Daoy (cell line): ENCODE data around the gene NANOS1. TPM values are rescaled to one million over a fixed set of nuclear protein-coding genes. Genes with fewer than 3 reads are reported as not detected.
"Not testable (repeated sequence)": the region's sequence is repeated elsewhere in the genome, so short reads cannot be mapped to it uniquely, and the experiment has no call there.

Source experiments
- DNase-seq: peaks from one replicate; pipeline ENCODE4 v3.0.0-alpha.2; 2015; ENCODE audit warnings: low read depth
- total RNA-seq: library from RNA; depleted of rRNA; stranded (reverse); fragments of >200 nt; shearing (Covaris generic); gene quantifications from 2 replicates; pipeline ENCODE4 v1.2.3, GENCODE V29; 2014

The NANOS1 gene
- total RNA-seq, 1 experiment from 2014 or later, result 3.7 TPM

DNA sequence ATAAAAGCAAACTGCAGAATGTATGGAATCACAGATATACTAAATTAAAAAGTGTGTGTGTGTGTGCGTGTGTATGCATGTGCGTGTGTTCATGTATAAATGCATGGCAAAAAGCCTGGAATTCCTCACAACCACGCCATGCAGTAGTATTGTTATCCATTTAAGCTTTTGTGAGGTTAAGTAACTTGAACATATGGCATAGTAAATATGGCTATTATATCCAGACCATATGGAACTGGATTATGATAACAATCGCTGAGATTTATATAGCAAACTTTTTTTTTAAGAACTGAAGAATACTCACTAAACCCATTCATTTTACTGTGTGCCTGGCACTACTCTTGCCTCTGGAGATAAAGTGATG lies 22.3 kb upstream of the NANOS1 start:
- DNase-seq, result no peak

DNA sequence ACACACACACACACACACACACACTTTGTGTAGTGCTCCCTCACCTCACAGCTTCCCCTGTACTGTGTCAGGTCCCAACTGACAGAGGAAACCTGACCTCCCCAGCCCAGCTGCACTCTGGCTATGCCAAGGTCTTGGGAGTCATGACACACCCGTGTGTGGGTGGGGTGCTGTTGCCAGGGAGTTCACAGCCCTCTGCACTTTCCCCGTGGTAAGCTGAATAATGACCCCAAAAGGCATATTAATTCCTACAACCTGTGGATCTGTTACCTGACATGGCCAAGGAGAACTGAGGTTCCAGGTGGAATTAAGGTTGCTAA lies 8.9 kb upstream of the NANOS1 start:
- peak; percentile 51 for DNase-seq

DNA sequence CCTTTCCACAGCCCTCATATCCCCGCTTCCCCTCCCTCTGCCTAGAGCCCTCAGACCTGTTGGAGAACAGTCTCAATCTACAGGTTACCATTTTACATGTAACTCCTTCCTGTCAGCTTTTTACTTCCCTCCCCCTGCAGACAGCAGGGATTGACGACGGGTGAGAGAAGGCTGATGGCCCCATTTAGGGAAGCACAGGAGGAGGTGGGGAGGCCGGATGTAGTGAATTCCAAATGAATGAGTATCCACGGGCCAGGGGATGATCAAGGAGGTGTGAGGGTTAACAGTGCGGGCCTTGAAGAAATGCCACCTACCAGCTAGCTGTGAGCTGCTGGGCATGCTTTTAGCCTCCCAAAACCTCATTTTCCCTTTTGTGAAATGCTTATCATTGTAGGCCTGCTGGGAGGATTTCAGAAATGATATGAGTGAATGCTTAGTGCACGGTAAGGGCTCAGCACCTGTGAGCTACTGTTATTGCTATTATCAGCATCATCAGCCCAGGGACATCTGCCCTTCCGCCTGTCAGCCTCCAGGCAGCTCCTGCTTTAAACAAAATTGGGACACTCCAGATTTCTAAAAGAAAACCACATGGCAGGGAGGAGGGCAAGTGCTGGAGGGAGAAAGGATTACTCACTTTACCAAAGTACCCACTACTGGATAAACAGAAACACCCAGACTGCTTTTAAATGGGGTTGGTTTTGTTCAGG lies 6.5 kb upstream of the NANOS1 start:
- DNase-seq, result peak; percentile 74

DNA sequence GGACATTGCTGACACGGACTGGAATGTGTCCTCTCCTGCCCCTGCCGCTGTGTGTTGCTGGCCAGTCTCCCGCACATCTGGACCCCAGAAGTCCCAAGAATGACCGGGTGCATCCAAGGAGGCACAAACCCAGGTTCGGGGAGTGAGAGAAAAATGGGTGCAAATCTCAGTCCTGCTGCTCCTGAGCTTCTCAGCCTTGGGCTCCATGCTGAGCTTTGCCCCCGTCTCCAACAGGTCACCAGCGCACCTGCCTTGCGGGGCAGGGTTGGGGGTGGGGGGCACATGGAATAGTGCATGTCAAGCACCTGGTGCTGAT lies 6.0 kb upstream of the NANOS1 start:
- DNase-seq, result no peak

DNA sequence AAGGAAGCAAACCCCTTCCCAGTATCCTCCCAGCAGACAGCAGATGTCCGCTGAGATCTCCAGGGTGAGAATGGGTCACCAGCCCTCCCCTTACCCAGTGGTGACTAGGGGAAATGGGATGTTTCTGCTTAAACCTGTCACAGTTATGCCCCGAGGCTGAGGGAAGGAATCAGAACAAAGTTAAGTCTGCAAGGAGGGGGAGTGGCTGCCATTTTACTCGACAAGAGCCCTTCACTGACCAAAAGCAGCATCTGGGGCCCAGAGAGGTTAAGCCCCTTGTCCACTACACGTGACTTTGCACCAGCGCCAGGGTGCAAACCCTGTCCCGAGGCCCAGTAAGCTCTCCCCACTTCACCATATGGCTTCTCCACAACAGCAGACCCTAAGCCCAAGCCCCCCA lies 4.6 kb upstream of the NANOS1 start:
- DNase-seq, result peak; percentile 44

DNA sequence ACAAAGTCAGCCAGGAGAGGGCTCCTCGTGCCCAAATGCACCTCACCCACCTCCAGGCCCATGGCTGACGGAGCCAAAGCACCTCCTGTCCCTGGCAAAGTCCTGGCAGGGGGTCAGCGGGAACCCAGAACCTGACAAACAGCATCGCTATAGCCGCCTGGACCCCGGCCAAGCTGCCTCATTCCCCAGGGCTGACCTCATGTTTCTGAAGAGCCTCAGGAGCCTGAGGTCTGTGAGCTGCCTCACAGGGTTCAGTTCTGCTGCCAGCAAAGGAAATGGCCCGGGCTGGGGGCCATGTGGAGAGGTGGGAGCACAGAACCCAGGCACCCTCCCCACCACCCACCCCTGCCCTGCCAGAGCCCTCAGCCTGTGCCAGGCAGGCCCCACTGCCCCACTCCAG lies 4.2 kb upstream of the NANOS1 start:
- peak; percentile 89 for DNase-seq

DNA sequence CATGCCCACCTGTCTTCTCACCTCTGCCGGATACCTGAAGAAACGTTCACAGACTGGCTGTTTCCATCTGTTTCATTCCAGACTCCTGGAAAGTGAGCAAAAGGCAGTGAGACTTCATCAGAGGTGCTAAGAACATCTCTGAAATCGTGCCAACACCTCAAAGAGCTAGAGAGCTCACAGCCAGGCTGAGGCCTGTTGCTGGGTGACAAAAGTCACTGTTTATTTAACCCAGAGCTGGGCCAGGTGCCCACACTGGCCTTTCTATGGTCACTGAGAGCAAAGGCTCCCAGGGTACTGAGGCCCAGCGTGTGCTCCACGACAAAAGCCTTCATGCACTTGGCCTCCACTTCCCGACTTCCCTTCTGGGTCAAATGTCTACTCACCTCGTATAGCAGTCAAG lies 3.7 kb upstream of the NANOS1 start:
- DNase-seq, result no peak

DNA sequence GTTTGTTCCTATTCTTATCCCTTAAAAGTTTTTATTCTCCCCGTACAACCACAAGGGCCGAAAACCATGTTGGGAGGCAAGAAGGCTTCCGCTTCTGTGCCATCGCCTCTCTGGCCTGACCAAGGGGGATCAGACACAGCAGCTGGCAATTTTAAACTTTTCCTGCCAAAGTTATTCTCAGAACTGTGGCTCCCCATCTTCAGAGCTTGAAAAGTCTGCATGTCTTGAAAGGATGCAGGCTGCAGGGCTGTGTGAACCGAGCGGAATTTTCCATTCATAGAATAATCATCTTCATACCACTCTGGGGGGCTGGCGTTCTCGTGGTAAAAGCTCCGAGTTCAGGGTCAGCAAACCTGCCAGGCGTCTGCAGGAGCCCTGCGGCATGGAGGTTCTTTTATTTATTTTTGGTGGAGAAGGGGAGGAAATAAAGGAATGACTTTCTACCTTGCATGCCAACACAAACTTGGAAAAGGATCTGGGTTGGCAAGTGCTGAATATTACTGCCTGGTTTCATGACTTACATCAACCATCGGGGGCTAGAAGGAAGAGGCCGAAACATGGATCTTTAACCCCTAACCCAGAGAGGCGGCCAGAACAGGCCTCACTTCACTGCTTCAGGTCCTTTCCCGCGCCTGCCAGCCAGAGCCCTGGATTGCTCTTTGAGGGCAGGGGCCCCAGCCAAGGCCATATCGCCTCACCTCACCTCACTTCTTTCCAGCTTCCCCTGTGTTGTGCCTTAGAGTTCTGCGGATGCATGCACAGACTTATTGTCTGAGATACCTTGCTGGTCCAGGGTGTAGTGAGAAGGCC lies 3.0 kb upstream of the NANOS1 start:
- DNase-seq, result peak; percentile 67

DNA sequence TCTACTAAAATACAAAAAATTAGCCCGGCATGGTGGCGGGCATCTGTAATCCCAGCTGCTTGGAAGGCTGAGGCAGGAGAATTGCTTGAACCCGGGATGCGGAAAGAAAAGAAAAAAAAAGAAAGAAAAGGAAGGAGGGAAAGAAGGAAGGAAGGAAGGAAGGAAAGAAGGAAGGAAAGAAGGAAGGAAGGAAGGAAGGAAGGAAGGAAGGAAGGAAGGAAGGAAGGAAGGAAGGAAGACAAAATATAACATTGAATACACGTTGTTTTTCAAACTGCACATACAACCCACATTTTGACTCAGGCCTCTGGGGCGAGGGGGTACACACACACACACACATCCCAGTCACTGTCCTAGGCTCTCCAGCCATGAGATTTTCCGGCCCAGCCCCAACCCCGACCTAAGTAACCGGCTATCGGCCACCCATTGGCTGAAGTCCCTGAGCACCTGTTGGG lies 1.0 kb upstream of the NANOS1 start:
- not testable (repeated sequence) for DNase-seq

DNA sequence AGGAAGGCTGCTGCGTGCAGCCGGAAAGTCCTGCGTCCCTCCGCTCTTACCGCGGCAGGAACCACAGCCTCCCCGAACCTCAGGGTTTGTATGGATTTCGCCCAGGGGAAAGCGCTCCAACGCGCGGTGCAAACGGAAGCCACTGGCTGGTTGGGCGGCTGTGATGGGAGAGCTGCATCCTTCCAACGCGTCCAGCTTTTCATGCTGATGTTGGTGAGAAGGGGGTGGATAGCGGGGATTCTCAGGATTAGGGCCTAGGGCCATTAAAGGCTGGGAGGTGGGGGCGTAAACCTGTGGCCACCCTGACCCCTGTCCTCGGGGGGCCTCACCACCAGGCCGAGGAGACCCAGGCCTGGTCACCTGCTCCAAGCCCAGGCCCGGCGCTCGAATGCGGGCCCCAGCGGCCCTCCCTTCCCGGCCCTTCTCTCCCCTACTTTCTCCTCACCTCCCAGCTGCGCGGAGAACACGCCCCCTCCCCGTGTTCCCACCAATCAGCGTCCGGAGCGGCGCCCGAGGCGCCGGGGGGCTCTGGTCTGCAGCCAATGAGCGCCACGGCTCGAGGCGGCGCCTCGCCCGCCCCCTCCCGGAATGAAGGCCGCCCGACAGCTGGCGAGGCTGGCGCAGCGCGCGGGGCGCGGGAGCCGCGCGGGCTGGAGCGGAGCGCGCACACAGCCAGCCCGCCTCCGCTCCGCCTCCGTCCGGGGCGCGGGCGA lies 458 bp upstream of the NANOS1 start:
- peak; percentile 86 for DNase-seq

DNA sequence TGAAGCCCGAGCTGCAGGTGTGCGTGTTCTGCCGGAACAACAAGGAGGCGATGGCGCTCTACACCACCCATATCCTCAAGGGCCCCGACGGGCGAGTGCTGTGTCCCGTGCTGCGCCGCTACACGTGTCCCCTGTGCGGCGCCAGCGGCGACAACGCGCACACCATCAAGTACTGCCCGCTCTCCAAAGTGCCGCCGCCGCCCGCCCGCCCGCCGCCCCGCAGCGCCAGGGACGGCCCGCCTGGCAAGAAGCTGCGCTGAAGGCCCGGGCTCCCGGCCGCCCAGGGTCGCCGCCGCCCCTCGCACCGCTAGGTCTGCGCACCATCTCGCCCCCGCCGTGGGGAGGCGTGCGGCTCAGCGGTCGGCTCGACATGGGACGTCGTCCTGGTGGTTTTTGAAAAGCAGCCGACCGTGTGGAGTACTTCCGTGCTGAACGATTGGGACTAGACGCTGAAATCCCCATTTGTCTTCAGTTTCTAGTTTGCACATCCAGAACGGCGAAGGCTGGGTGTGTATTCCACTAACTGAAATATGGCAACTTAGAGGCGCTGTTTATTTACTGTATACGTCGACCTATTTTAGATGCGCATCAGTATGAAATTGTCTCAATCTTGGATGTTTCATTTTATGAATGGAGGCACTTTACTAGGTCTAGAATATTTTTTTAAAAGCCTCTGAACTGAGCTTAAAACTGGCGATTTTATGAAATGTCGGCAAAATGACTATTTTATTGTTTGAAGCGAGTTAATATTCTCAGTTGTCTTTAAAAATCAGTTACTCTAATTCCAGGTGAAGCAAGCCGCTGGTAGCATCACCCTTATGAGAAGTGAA lies 1.1 kb downstream of the NANOS1 start:
- DNase-seq, result peak; percentile 71

DNA sequence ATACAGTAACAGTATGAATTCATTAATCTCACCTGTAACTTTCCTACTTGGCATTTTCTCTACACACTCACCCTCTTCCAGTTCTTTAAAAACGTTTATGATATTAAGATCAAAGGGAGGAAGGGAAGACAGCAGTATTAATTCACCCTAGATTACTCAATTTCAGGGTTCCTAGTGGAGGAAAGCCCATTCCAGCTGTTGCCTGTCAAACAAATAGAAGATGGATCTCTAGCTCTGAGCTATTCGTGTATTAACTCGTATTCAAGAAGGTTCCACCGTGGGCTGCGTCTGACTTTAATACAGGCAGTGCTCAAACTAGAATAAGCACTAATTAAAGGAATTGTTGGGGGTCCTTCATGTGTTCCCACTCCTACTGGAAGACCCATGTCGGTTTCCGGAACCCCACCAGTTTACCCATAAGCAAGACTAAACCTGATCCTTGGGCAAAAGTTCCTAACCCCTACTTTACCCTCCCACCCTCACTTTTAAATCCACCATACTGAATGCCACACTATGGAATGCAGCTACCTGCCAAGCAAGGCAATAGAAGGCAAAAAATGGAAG lies 2.1 kb downstream of the NANOS1 start:
- DNase-seq, result no peak

DNA sequence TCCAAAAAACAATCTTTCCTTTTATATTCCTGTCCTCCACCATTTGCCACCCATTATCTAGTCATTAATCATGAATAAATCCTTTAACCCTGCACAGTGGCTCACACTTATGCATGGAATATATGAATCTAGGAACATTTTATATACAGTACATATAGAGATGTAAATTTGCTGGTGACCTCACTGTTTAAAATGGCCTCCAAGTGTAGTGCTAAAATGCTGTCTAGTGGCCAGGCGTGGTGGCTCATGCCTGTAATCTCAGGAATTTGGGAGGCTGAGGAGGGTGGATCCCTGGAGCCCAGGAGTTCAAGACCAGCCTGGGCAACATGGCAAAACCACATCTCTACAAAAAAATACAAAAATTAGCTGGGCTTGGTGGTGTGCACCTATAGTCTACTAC lies 9.6 kb downstream of the NANOS1 start:
- no peak for DNase-seq

DNA sequence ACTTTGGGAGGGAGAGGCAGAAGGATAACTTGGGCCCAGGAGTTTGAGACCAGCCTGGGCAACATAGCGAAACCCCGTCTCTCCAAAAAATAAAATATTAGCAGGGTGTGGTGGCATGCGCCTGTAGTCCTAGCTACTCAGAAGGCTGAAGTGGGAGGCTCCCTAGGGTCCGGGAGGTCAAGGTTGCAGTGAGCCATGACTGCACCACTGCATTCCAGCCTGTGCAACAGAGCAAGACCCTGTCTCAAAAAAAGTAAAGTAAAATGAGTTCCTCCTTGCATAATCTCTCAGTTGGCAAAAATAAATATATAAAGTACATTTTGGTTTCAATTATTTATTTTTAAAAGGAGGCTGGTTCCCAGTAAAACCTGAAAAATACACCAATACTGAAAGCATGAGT lies 11.8 kb downstream of the NANOS1 start:
- no peak for DNase-seq

DNA sequence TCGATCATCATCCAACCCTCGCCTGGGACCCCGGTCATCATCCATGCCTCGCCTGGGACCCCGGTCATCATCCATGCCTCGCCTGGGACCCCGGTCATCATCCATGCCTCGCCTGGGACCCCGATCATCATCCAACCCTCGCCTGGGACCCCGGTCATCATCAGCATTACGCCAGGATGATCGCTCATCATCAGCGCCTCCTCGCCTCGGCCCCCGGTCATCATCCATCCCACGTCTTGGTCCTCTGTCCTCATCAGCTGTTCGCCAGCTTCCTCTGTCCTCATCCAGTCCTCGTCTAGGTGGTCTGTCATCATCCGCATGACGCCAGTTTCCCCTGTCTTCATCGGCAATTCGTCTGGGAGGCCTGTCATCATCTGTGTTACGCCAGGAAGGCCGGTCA lies 12.7 kb downstream of the NANOS1 start:
- DNase-seq, result no peak

DNA sequence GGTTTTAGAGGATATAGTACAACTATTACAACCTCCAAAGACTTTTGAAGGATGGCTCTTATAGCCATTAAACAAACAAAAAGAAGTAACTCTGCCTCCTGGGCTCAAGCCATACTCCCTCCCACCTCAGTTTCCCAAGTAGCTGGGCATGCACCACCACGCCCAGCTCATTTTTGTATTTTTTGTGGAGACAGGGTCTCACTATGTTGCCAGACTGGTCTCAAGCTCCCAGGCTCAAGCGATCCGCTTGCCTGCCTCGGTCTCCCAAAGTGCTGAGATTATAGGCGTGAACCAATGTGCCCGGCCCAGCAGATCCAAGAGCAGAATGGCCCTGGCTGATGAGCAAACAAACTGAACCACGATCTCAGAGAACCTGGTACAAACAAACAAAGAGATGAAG lies 16.0 kb downstream of the NANOS1 start:
- DNase-seq, result no peak

DNA sequence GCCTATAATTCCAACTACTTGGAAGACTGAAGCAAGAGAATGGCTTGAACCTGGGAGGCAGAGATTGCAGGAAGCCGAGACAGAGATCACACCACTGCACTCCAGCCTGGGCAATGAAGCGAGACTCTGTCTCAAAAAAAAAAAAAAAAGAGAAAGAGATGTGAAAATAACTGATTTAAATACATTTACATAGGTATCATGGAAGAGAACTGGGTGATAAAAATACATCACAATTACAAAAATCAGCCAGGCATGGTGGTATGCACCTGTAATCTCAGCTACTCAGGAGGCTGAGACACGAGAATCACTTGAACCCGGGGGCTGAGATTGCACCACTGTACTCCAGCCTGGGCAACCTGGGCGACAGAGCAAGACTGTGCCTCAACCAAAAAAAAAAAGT lies 19.8 kb downstream of the NANOS1 start:
- DNase-seq, result no peak

DNA sequence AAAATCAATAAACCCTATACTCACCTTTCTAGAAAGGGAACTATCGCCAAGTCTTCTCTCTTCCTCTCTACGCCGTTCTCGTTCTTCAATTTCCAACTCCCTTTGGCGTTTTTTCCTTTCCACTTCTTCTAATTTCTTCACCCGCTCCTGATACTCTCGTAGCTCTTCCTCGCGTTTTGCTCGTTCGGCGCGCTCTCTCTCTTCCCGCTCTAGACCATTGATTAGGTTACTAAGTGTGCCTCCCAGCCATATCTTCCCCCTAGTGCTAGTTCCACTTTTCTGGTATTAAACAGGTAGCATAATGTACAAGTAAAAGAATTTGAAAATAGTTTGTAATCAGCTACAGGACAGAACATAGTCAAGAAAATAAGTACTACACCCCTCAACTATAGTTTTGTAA lies 20.3 kb downstream of the NANOS1 start:
- DNase-seq, result no peak

DNA sequence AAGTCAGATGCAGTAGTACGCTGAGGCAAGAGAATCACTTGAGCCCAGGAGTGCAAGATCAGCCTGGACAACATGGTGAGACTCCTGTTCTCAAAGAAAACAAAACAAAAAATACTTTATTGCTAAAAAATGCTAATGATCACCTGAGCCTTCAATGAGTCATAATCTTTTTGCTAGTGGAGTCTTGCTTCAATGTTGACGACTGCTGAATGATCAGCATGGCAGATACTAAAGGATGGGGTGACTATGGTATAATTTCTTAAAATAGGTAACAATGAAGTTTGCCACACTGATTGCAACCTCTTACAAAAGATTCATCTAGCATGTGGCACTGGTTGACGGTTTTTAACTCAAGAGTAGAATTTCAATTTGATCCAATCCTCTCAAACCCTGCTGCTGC lies 22.3 kb downstream of the NANOS1 start:
- DNase-seq, result no peak

DNA sequence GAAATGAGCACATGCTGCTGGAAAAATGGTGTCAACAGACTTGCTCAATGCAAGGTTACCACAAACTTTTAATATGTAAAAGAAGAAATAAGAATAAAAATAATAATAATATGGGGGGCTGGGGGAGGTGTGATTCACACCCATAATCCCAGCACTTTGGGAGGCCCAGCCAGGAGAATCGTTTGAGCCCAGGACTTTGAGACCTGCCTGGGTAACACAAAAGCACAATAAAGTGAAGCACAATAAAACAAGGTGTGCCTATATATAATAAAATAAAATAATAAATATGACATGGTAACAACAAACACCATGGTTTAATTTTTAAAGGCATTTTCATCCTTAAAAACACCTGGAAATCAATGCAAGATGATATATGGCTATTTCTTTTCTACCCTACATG lies 26.0 kb downstream of the NANOS1 start:
- no peak for DNase-seq

DNA sequence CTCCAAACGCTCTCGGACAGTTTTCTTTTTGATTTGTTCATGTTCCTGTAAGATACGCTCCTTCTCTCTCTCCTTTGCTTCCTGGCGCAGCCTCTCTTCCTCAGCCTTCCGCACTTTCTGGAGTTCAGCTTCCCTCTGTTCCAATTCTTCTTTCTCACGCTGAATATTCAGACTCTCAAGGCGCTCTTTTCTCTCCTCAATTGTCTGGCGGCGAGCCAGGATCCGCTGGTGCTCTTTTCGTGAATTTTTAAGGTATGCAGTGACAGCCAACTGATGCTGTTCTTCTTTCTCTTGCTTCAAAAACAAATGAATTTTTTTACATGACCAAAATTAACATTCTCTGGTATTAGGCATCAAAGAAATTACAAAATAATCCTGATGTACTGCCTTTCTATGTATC lies 28.5 kb downstream of the NANOS1 start:
- no peak for DNase-seq

DNA sequence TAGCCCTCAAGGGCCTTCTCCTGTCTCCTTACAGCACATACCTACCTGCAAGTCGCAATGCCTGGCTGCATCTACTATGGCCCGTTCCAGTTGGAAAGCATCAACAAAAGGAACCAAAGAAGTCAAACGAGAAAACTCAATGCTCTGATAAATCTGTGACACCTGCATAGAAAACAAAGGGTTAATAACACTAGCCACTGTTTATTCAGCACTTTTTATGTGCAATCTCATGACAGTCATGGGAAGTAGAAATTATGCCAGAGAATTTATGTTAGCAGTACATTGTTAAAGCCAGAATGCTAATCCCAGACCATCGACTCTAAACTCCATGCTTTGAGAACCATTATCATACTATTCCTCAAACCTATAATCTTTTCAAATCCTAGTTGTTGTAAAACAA lies 30.0 kb downstream of the NANOS1 start:
- no peak for DNase-seq
